C4-2B (cell line): ENCODE data around the gene HOXC9.

ENCODE experiments used
- CTCF ChIP-seq: fragments of 450-650 bp; conservative IDR thresholded peaks from 2 replicates; pipeline ENCODE4 v1.5.1; 2017; ENCODE audit warnings: mild to moderate bottlenecking
- ZFX ChIP-seq: fragments of 450-650 bp; IDR thresholded peaks from 2 replicates; pipeline ENCODE4 v1.6.1; 2017

GRCh38 chr12:53992377-53992889, 7.5 kb upstream of the HOXC9 start:
- TF ChIP-seq CTCF, result no peak
- TF ChIP-seq ZFX, result no peak
